Measurements from ENCODE around the gene METTL26. TPM values are rescaled to one million over a fixed set of nuclear protein-coding genes. Genes with fewer than 3 reads are reported as not detected.

Gene METTL26
- polyA plus RNA-seq, 2 donors = 73.2 to 94.3 TPM

- Histone ChIP-seq H3K4me3 (ENCODE audit: low read depth in 1 of 2, low read length in 2 of 2) (peak overlapping the region; percentile 82 to 84), H3K27ac (ENCODE audit: low read depth in 2 of 2, low read length in 1 of 2) (peak overlapping the region; percentile 95 to 96), H3K27me3 (ENCODE audit: control insufficient read depth in 1 of 2, insufficient read depth in 2 of 2, low read length in 2 of 2) (no peaks in the 10 kb centered on the region), H3K36me3 (ENCODE audit: control insufficient read depth in 2 of 2, insufficient read depth in 2 of 2, low read length in 1 of 2) (peaks cover 0 to 30% of the 10 kb centered on the region in 2 donors), H3K9me3 (ENCODE audit: control insufficient read depth in 2 of 2, insufficient read depth in 1 of 2, low read depth in 1 of 2, low read length in 1 of 2) (no peaks in the 10 kb centered on the region), H3K4me1 (ENCODE audit: control insufficient read depth in 2 of 2, insufficient read depth in 2 of 2, low read length in 1 of 2) (peaks cover 17 to 72% of the 10 kb centered on the region in 2 donors)
- WGBS, 2 donors = 0% methylated on average over 26 to 38 of the region's 38 CpGs
Observed at GRCh38 chr16:680625-680945, 44.5 kb upstream of the METTL26 start.

GRCh38 chr16:679814-680624 lies 43.9 kb upstream of the METTL26 start, which contains the start of gene STUB1:
STUB1 (plus strand) TSS chr16:680410; CDS start chr16:680526, 116 bp downstream.
- H3K27me3 ChIP-seq (ENCODE audit: control insufficient read depth in 1 of 2, insufficient read depth in 2 of 2, low read length in 2 of 2) = no peaks in the 10 kb centered on the region
- peak within 1 kb of the TSS; percentile 82 to 84 for H3K4me3 ChIP-seq (ENCODE audit: low read depth in 1 of 2, low read length in 2 of 2)
- peaks cover 20 to 70% of the 10 kb centered on the region in 2 donors for H3K4me1 ChIP-seq (ENCODE audit: control insufficient read depth in 2 of 2, insufficient read depth in 2 of 2, low read length in 1 of 2)
- no peaks in the 10 kb centered on the region for H3K9me3 ChIP-seq (ENCODE audit: control insufficient read depth in 2 of 2, insufficient read depth in 1 of 2, low read depth in 1 of 2, low read length in 1 of 2)
- WGBS, 2 donors = 1% methylated on average over 54 to 91 of the region's 91 CpGs
- peak within 1 kb of the TSS; percentile 95 to 96 for H3K27ac ChIP-seq (ENCODE audit: low read depth in 2 of 2, low read length in 1 of 2)
- peaks cover 0 to 25% of the 10 kb centered on the region in 2 donors for H3K36me3 ChIP-seq (ENCODE audit: control insufficient read depth in 2 of 2, insufficient read depth in 2 of 2, low read length in 1 of 2)

- Histone ChIP-seq H3K27ac (ENCODE audit: low read depth in 2 of 2, low read length in 1 of 2) (peak overlapping the region; percentile 75 to 76), H3K36me3 (ENCODE audit: control insufficient read depth in 2 of 2, insufficient read depth in 2 of 2, low read length in 1 of 2) (peaks cover 0 to 26% of the 10 kb centered on the region in 2 donors), H3K4me3 (ENCODE audit: low read depth in 1 of 2, low read length in 2 of 2) (peak overlapping the region; percentile 30 to 82), H3K4me1 (ENCODE audit: control insufficient read depth in 2 of 2, insufficient read depth in 2 of 2, low read length in 1 of 2) (peaks cover 19 to 71% of the 10 kb centered on the region in 2 donors), H3K9me3 (ENCODE audit: control insufficient read depth in 2 of 2, insufficient read depth in 1 of 2, low read depth in 1 of 2, low read length in 1 of 2) (no peaks in the 10 kb centered on the region), H3K27me3 (ENCODE audit: control insufficient read depth in 1 of 2, insufficient read depth in 2 of 2, low read length in 2 of 2) (no peaks in the 10 kb centered on the region)
- WGBS, 2 donors = 25 to 26% methylated on average over 52 of the region's 52 CpGs
Observed at GRCh38 chr16:678858-679813, 43.0 kb upstream of the METTL26 start.

DNA sequence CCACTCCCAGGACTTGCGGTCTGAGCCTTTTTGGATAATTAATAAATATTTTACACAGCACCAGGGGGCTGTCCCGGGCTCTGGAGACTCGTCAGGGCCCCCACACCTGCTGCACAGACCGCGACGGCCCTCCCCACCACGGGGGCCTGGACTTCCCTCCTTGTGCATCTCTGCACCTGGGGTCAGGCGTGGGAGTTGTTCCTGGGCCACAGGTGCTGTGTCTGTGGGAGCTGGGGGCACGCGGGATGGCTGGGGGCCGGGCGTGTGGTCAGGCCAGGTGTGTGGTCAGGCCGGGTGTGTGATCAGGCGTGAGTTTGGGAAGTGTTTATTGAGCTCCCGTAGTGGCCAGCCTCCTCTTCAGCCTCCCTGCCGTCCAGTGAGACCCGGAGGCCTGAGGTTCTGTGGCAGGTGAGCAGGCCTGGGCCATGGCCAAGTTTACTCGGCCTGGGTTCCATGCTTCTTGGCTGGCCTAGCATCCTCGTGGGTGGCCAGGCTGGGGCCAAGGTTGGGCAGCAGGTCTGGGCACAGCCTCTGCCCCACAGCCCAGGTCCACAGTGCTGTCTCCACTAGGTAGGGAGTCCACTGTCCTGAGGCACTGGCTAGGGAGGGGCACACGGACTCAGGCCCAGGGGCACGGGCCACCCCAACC lies 42.2 kb upstream of the METTL26 start:
- Histone ChIP-seq H3K9me3 (ENCODE audit: control insufficient read depth in 2 of 2, insufficient read depth in 1 of 2, low read depth in 1 of 2, low read length in 1 of 2) (no peaks in the 10 kb centered on the region), H3K4me1 (ENCODE audit: control insufficient read depth in 2 of 2, insufficient read depth in 2 of 2, low read length in 1 of 2) (peaks cover 19 to 65% of the 10 kb centered on the region in 2 donors), H3K4me3 (ENCODE audit: low read depth in 1 of 2, low read length in 2 of 2) (no peak overlapping the region), H3K27ac (ENCODE audit: low read depth in 2 of 2, low read length in 1 of 2) (no peak overlapping the region), H3K36me3 (ENCODE audit: control insufficient read depth in 2 of 2, insufficient read depth in 2 of 2, low read length in 1 of 2) (peaks cover 0 to 32% of the 10 kb centered on the region in 2 donors), H3K27me3 (ENCODE audit: control insufficient read depth in 1 of 2, insufficient read depth in 2 of 2, low read length in 2 of 2) (no peaks in the 10 kb centered on the region)
- 55 to 67% methylated on average over 21 of the region's 21 CpGs for WGBS, 2 donors

- H3K4me1 ChIP-seq (ENCODE audit: control insufficient read depth in 2 of 2, insufficient read depth in 2 of 2, low read length in 1 of 2) = peaks cover 19 to 61% of the 10 kb centered on the region in 2 donors
- no peaks in the 10 kb centered on the region for H3K9me3 ChIP-seq (ENCODE audit: control insufficient read depth in 2 of 2, insufficient read depth in 1 of 2, low read depth in 1 of 2, low read length in 1 of 2)
- H3K27ac ChIP-seq (ENCODE audit: low read depth in 2 of 2, low read length in 1 of 2) = peak overlapping the region in 1 of 2 donors; percentile 22
- peaks cover 2 to 33% of the 10 kb centered on the region in 2 donors for H3K36me3 ChIP-seq (ENCODE audit: control insufficient read depth in 2 of 2, insufficient read depth in 2 of 2, low read length in 1 of 2)
- no peaks in the 10 kb centered on the region for H3K27me3 ChIP-seq (ENCODE audit: control insufficient read depth in 1 of 2, insufficient read depth in 2 of 2, low read length in 2 of 2)
- 37 to 45% methylated on average over 51 to 57 of the region's 57 CpGs for WGBS, 2 donors
- no peak overlapping the region for H3K4me3 ChIP-seq (ENCODE audit: low read depth in 1 of 2, low read length in 2 of 2)
Observed at GRCh38 chr16:677316-678190, 41.4 kb upstream of the METTL26 start.

DNA sequence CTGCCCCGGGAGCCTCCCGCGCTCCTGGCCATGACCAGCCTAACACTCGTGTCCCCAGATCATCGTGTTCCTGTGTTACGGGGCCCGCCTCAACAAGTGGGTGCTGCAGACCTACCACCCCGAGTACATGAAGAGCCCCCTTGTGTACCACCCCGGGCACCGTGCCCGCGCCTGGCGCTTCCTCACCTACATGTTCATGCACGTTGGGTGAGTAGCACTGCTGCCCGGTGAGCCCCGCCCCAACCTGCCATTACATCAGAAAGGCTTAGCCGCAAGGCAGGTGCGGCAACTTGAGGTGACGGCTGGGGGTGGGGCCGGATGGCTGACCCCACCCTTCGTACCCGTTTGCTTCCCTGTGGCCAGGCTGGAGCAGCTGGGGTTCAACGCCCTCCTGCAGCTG lies 40.8 kb upstream of the METTL26 start:
- 41 to 46% methylated on average over 23 of the region's 23 CpGs for WGBS, 2 donors
- Histone ChIP-seq H3K27me3 (ENCODE audit: control insufficient read depth in 1 of 2, insufficient read depth in 2 of 2, low read length in 2 of 2) (no peaks in the 10 kb centered on the region), H3K4me1 (ENCODE audit: control insufficient read depth in 2 of 2, insufficient read depth in 2 of 2, low read length in 1 of 2) (peaks cover 18 to 57% of the 10 kb centered on the region in 2 donors), H3K27ac (ENCODE audit: low read depth in 2 of 2, low read length in 1 of 2) (peak overlapping the region; percentile 12 to 45), H3K4me3 (ENCODE audit: low read depth in 1 of 2, low read length in 2 of 2) (no peak overlapping the region), H3K36me3 (ENCODE audit: control insufficient read depth in 2 of 2, insufficient read depth in 2 of 2, low read length in 1 of 2) (peaks cover 6 to 33% of the 10 kb centered on the region in 2 donors), H3K9me3 (ENCODE audit: control insufficient read depth in 2 of 2, insufficient read depth in 1 of 2, low read depth in 1 of 2, low read length in 1 of 2) (no peaks in the 10 kb centered on the region)

DNA sequence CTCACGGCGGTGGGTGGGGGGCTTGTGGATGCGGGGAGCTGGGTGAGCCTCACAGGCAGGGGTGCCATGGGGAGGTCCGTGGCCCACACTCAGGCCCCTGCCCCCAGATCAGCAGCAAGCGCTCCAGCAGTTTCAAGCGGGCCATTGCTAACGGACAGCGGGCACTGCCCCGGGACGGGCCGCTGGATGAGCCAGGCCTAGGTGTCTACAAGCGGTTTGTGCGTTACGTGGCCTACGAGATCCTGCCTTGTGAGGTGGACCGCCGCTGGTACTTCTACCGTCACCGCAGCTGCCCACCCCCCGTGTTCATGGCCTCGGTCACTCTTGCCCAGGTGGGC lies 40.4 kb upstream of the METTL26 start:
- Histone ChIP-seq H3K36me3 (ENCODE audit: control insufficient read depth in 2 of 2, insufficient read depth in 2 of 2, low read length in 1 of 2) (peaks cover 10 to 32% of the 10 kb centered on the region in 2 donors), H3K4me3 (ENCODE audit: low read depth in 1 of 2, low read length in 2 of 2) (no peak overlapping the region), H3K9me3 (ENCODE audit: control insufficient read depth in 2 of 2, insufficient read depth in 1 of 2, low read depth in 1 of 2, low read length in 1 of 2) (no peaks in the 10 kb centered on the region), H3K4me1 (ENCODE audit: control insufficient read depth in 2 of 2, insufficient read depth in 2 of 2, low read length in 1 of 2) (peaks cover 14 to 54% of the 10 kb centered on the region in 2 donors), H3K27me3 (ENCODE audit: control insufficient read depth in 1 of 2, insufficient read depth in 2 of 2, low read length in 2 of 2) (no peaks in the 10 kb centered on the region), H3K27ac (ENCODE audit: low read depth in 2 of 2, low read length in 1 of 2) (peak overlapping the region; percentile 12 to 45)
- WGBS, 2 donors = 53 to 68% methylated on average over 20 to 21 of the region's 21 CpGs

GRCh38 chr16:675884-676564 lies 39.9 kb upstream of the METTL26 start:
- Histone ChIP-seq H3K27ac (ENCODE audit: low read depth in 2 of 2, low read length in 1 of 2) (no peak overlapping the region), H3K27me3 (ENCODE audit: control insufficient read depth in 1 of 2, insufficient read depth in 2 of 2, low read length in 2 of 2) (no peaks in the 10 kb centered on the region), H3K4me1 (ENCODE audit: control insufficient read depth in 2 of 2, insufficient read depth in 2 of 2, low read length in 1 of 2) (peaks cover 9 to 48% of the 10 kb centered on the region in 2 donors), H3K9me3 (ENCODE audit: control insufficient read depth in 2 of 2, insufficient read depth in 1 of 2, low read depth in 1 of 2, low read length in 1 of 2) (no peaks in the 10 kb centered on the region), H3K4me3 (ENCODE audit: low read depth in 1 of 2, low read length in 2 of 2) (peak overlapping the region in 1 of 2 donors; percentile 10), H3K36me3 (ENCODE audit: control insufficient read depth in 2 of 2, insufficient read depth in 2 of 2, low read length in 1 of 2) (peaks cover 15 to 31% of the 10 kb centered on the region in 2 donors)
- 36 to 41% methylated on average over 22 to 25 of the region's 25 CpGs for WGBS, 2 donors
